H9 (cell line): ENCODE results near the gene PCDHGB1. TPM values are rescaled to one million over a fixed set of nuclear protein-coding genes. Genes with fewer than 3 reads are reported as not detected.
"Not testable (repeated sequence)": the region's sequence is repeated elsewhere in the genome, so short reads cannot be mapped to it uniquely, and the experiment has no call there.

Experiments used
- DNase-seq: peaks from one replicate; pipeline ENCODE4 v3.0.0-alpha.2; 2017
- H2AFZ ChIP-seq: one replicate; pipeline ENCODE4 v1.6.1; 2013; ENCODE audit warnings: mild to moderate bottlenecking, low read length, control low read depth, moderate library complexity
- H2AK5ac ChIP-seq: 2 replicates; pipeline ENCODE4 v1.6.1; 2013; ENCODE audit warnings: low read length, control low read depth, mixed read lengths; ENCODE audit not compliant: insufficient read length
- H2BK120ac ChIP-seq: one replicate; pipeline ENCODE4 v1.6.1; 2013; ENCODE audit warnings: low read depth, mild to moderate bottlenecking, low read length, control low read depth, inconsistent platforms; ENCODE audit not compliant: poor library complexity, severe bottlenecking
- H2BK12ac ChIP-seq: 2 replicates; pipeline ENCODE4 v1.6.1; 2013; ENCODE audit warnings: low read length, control low read depth, mixed read lengths, low read depth; ENCODE audit not compliant: insufficient read length
- H2BK15ac ChIP-seq: 2 replicates; pipeline ENCODE4 v1.6.1; 2013; ENCODE audit warnings: low read depth, low read length, control low read depth
- H2BK20ac ChIP-seq: one replicate; pipeline ENCODE4 v1.6.1; 2013; ENCODE audit warnings: low read depth, mild to moderate bottlenecking, low read length, control low read depth, inconsistent platforms; ENCODE audit not compliant: poor library complexity, severe bottlenecking
- H2BK5ac ChIP-seq: 2 replicates; pipeline ENCODE4 v1.6.1; 2013; ENCODE audit warnings: low read length, control low read depth, mixed read lengths; ENCODE audit not compliant: insufficient read length
- H3K14ac ChIP-seq: 2 replicates; pipeline ENCODE4 v1.6.1; 2013; ENCODE audit warnings: low read length, control low read depth; ENCODE audit not compliant: insufficient read depth
- H3K18ac ChIP-seq: 2 replicates; pipeline ENCODE4 v1.6.1; 2013; ENCODE audit warnings: low read depth, mild to moderate bottlenecking, mixed read lengths, low read length, control low read depth; ENCODE audit not compliant: insufficient read length
- H3K23ac ChIP-seq: 2 replicates; pipeline ENCODE4 v1.6.1; 2013; ENCODE audit warnings: low read length, control low read depth, mixed read lengths, low read depth; ENCODE audit not compliant: insufficient read length
- H3K23me2 ChIP-seq: 2 replicates; pipeline ENCODE4 v1.6.1; 2013; ENCODE audit warnings: low read depth, mild to moderate bottlenecking, mixed read lengths, low read length, control low read depth; ENCODE audit not compliant: insufficient read length, poor library complexity, severe bottlenecking
- H3K27ac ChIP-seq: 2 replicates; pipeline ENCODE4 v1.5.1; 2013; ENCODE audit warnings: low read length, control low read depth, mixed read lengths, low read depth; ENCODE audit not compliant: insufficient read length
- H3K27me3 ChIP-seq: 2 replicates; pipeline ENCODE4 v1.6.1; 2013; ENCODE audit warnings: low read length, control low read depth, inconsistent platforms; ENCODE audit not compliant: insufficient read depth
- H3K4ac ChIP-seq: 2 replicates; pipeline ENCODE4 v1.6.1; 2013; ENCODE audit warnings: low read depth, mild to moderate bottlenecking, control low read depth, inconsistent platforms, low read length, moderate library complexity
- H3K4me1 ChIP-seq: 2 replicates; pipeline ENCODE4 v1.6.1; 2013; ENCODE audit warnings: low read length, control low read depth, inconsistent platforms; ENCODE audit not compliant: insufficient read depth
- H3K4me2 ChIP-seq: 2 replicates; pipeline ENCODE4 v1.6.1; 2013; ENCODE audit warnings: low read length, control low read depth, mixed read lengths; ENCODE audit not compliant: insufficient read length, insufficient read depth
- H3K56ac ChIP-seq: 2 replicates; pipeline ENCODE4 v1.6.1; 2013; ENCODE audit warnings: low read depth, mild to moderate bottlenecking, mixed read lengths, low read length, control low read depth; ENCODE audit not compliant: insufficient read length
- H3K79me1 ChIP-seq: 2 replicates; pipeline ENCODE4 v1.6.1; 2013; ENCODE audit warnings: low read depth, mild to moderate bottlenecking, moderate library complexity, low read length, control low read depth, inconsistent platforms; ENCODE audit not compliant: insufficient read depth, poor library complexity, severe bottlenecking
- H3K79me2 ChIP-seq: 2 replicates; pipeline ENCODE4 v1.6.1; 2013; ENCODE audit warnings: low read length, control low read depth, inconsistent platforms; ENCODE audit not compliant: insufficient read depth
- H3K9ac ChIP-seq: 2 replicates; pipeline ENCODE4 v1.6.1; 2013; ENCODE audit warnings: low read length, control low read depth, mixed read lengths; ENCODE audit not compliant: insufficient read length; ENCODE audit errors: extremely low read depth
- H3K9me3 ChIP-seq: one replicate; pipeline ENCODE4 v1.6.1; 2013; ENCODE audit warnings: low read depth, low read length, inconsistent platforms; ENCODE audit not compliant: control insufficient read depth
- H3T11ph ChIP-seq: one replicate; pipeline ENCODE4 v1.6.1; 2013; ENCODE audit warnings: mild to moderate bottlenecking, low read length, control low read depth, inconsistent platforms
- H4K20me1 ChIP-seq: one replicate; pipeline ENCODE4 v1.6.1; 2013; ENCODE audit not compliant: control insufficient read depth, insufficient read length, insufficient read depth
- H4K5ac ChIP-seq: 2 replicates; pipeline ENCODE4 v1.6.1; 2013; ENCODE audit warnings: low read depth, mild to moderate bottlenecking, mixed read lengths, low read length, control low read depth; ENCODE audit not compliant: insufficient read length
- H4K8ac ChIP-seq: replicated peaks from 2 replicates; pipeline ENCODE4 v1.6.1; 2013; ENCODE audit warnings: low read length, control low read depth, mixed read lengths, low read depth; ENCODE audit not compliant: insufficient read length
- H4K91ac ChIP-seq: 2 replicates; pipeline ENCODE4 v1.6.1; 2013; ENCODE audit warnings: low read depth, mild to moderate bottlenecking, moderate library complexity, mixed read lengths, low read length, control low read depth; ENCODE audit not compliant: insufficient read length
- H3K27ac Mint-ChIP-seq, 3 experiments: 2 replicates in 2 of 3; 3 replicates in 1 of 3; pipeline ENCODE4 v1.8.0; 2020 to 2021; ENCODE audit warnings: mixed read lengths in 3 of 3, mild to moderate bottlenecking in 1 of 3, moderate library complexity in 1 of 3
- H3K27me3 Mint-ChIP-seq: 2 replicates; pipeline ENCODE4 v1.8.0; 2021; ENCODE audit warnings: low read depth, mild to moderate bottlenecking, moderate library complexity, mixed read lengths
- H3K36me3 Mint-ChIP-seq, 3 experiments: 2 replicates in 2 of 3; 3 replicates in 1 of 3; pipeline ENCODE4 v1.8.0; 2020 to 2021; ENCODE audit warnings: low read depth in 3 of 3, mixed read lengths in 3 of 3; ENCODE audit not compliant: insufficient read depth in 1 of 3
- H3K4me1 Mint-ChIP-seq, 2 experiments: 2 replicates each; pipeline ENCODE4 v1.8.0; 2020; ENCODE audit warnings: mixed read lengths in 2 of 2
- H3K4me3 Mint-ChIP-seq, 2 experiments: 2 replicates in 1 of 2; 3 replicates in 1 of 2; pipeline ENCODE4 v1.8.0; 2020 to 2021; ENCODE audit warnings: mild to moderate bottlenecking in 2 of 2, mixed read lengths in 2 of 2, moderate library complexity in 1 of 2
- H3K9me3 Mint-ChIP-seq, 2 experiments: 2 replicates in 1 of 2; 3 replicates in 1 of 2; pipeline ENCODE4 v1.8.0; 2020; ENCODE audit warnings: mild to moderate bottlenecking in 2 of 2, mixed read lengths in 2 of 2, moderate library complexity in 1 of 2
- WGBS: extraction: QIAGEN DNeasy Blood & Tissue Kit; methylation state at CpG from one replicate; pipeline ENCODE4 v1.1.7; 2013; ENCODE audit warnings: missing lambda C conversion rate, low lambda C conversion rate, mixed read lengths; ENCODE audit not compliant: insufficient read length; ENCODE audit errors: extremely low coverage; 5-methylcytosine and 5-hydroxymethylcytosine counted together
- total RNA-seq: library from RNA; stranded (reverse); gene quantifications from 2 replicates; pipeline ENCODE4 v1.2.1, GENCODE V29; 2021
- TF ChIP-seq, protein P1 (sequence below): fragments of 200-600 bp; sonication (generic); conservative IDR thresholded peaks from 3 replicates; pipeline ENCODE4 v1.8.0; 2021; ENCODE audit warnings: antibody characterized with exemption, mild to moderate bottlenecking

The PCDHGB1 gene
- total RNA-seq, 1 experiment from 2014 or later: 5.0 TPM

DNA sequence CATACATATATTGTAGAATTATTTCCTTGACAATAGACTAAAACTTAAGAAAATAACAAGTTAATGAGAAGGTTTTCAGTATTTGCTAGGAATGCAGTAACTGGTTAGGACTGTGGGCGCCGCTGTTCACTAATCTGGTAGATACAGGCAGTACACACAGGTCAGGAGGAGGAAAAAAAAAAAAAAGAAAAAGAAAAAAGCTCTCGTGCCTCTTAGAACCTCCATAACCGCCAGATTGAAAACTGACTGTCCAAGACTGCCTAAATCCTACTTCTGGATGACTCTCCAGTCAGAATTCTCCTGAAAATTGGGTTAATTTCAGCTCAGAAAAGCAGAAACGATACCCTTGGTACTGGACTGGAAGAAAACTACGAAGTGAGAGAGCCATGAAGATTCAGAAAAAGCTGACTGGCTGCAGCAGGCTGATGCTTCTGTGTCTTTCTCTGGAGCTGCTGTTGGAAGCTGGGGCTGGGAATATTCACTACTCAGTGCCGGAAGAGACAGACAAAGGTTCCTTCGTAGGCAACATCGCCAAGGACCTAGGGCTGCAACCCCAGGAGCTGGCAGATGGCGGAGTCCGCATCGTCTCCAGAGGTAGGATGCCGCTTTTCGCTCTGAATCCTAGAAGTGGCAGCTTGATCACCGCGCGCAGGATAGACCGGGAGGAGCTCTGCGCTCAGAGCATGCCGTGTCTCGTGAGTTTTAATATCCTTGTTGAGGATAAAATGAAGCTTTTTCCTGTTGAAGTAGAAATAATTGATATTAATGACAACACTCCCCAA is 19.4 kb upstream of the PCDHGB1 start, which contains the start of gene PCDHGA1:
Gene PCDHGA1, plus strand, starts transcription at position 216 of the 782 bp plus-strand sequence.
- Histone ChIP-seq H4K91ac (no peak within 1 kb of the TSS), H3K27me3 (no peaks in the 10 kb centered on the region), H3K9ac (no peak within 1 kb of the TSS), H3K14ac (no peak within 1 kb of the TSS), H2BK5ac (no peak within 1 kb of the TSS), H3K4me1 (no peaks in the 10 kb centered on the region), H2AFZ (no peak within 1 kb of the TSS), H3K4me2 (no peak within 1 kb of the TSS), H3K23me2 (peaks cover 9% of the 10 kb centered on the region), H2BK20ac (no peak within 1 kb of the TSS), H3K79me1 (no peaks in the 10 kb centered on the region), H2BK12ac (no peak within 1 kb of the TSS), H3K4ac (no peak within 1 kb of the TSS), H3K23ac (no peak within 1 kb of the TSS), H3K56ac (no peak within 1 kb of the TSS), H4K20me1 (no peaks in the 10 kb centered on the region), H4K8ac (no peak within 1 kb of the TSS), H2BK15ac (no peak within 1 kb of the TSS), H3K18ac (no peak within 1 kb of the TSS), H3K79me2 (no peaks in the 10 kb centered on the region), H2AK5ac (no peak within 1 kb of the TSS), H3K27ac (no peak within 1 kb of the TSS), H3K9me3 (peaks cover 22% of the 10 kb centered on the region), H3T11ph (no peak within 1 kb of the TSS), H2BK120ac (no peak within 1 kb of the TSS), H4K5ac (no peak within 1 kb of the TSS)
- Mint-ChIP-seq H3K27me3 (peaks cover 9% of the 10 kb centered on the region), H3K4me1 (peaks cover 5 to 6% of the 10 kb centered on the region in 2 experiments), H3K9me3 (peaks cover 59 to 66% of the 10 kb centered on the region in 2 experiments), H3K27ac (no peak within 1 kb of the TSS), H3K4me3 (no peak within 1 kb of the TSS), H3K36me3 (peaks cover 9 to 42% (median 15%) of the 10 kb centered on the region in 3 experiments)
- TF ChIP-seq, protein P1, sequence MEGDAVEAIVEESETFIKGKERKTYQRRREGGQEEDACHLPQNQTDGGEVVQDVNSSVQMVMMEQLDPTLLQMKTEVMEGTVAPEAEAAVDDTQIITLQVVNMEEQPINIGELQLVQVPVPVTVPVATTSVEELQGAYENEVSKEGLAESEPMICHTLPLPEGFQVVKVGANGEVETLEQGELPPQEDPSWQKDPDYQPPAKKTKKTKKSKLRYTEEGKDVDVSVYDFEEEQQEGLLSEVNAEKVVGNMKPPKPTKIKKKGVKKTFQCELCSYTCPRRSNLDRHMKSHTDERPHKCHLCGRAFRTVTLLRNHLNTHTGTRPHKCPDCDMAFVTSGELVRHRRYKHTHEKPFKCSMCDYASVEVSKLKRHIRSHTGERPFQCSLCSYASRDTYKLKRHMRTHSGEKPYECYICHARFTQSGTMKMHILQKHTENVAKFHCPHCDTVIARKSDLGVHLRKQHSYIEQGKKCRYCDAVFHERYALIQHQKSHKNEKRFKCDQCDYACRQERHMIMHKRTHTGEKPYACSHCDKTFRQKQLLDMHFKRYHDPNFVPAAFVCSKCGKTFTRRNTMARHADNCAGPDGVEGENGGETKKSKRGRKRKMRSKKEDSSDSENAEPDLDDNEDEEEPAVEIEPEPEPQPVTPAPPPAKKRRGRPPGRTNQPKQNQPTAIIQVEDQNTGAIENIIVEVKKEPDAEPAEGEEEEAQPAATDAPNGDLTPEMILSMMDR: peak; percentile 59
- no CpG with 5 or more reads among the region's 21 CpGs for WGBS
- no peak for DNase-seq

DNA sequence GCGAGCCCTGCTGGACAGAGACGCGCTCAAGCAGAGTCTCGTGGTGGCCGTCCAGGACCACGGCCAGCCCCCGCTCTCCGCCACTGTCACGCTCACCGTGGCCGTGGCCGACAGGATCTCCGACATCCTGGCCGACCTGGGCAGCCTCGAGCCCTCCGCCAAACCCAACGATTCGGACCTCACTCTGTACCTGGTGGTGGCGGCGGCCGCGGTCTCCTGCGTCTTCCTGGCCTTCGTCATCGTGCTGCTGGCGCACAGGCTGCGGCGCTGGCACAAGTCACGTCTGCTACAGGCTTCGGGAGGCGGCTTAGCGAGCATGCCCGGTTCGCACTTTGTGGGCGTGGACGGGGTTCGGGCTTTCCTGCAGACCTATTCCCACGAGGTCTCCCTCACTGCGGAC is 17.3 kb upstream of the PCDHGB1 start:
- not testable (repeated sequence) for H3K79me2 ChIP-seq, H3K9ac ChIP-seq, H2BK5ac ChIP-seq, H4K91ac ChIP-seq, H4K8ac ChIP-seq, H4K20me1 ChIP-seq, H2AK5ac ChIP-seq, H2AFZ ChIP-seq, H3K23ac ChIP-seq, H3K27me3 Mint-ChIP-seq, H4K5ac ChIP-seq, H3K4me3 Mint-ChIP-seq, H2BK12ac ChIP-seq, H3K4me2 ChIP-seq, H2BK20ac ChIP-seq, H3K79me1 ChIP-seq, H3K18ac ChIP-seq, H3K27ac Mint-ChIP-seq, H3K14ac ChIP-seq, H2BK15ac ChIP-seq, H3K27ac ChIP-seq, H3K27me3 ChIP-seq, H3K56ac ChIP-seq, H3T11ph ChIP-seq, H3K4ac ChIP-seq, H3K23me2 ChIP-seq, DNase-seq, H3K4me1 Mint-ChIP-seq, H3K4me1 ChIP-seq, H2BK120ac ChIP-seq
- Mint-ChIP-seq H3K9me3 (peaks cover 53 to 64% of the 10 kb centered on the region in 2 experiments), H3K36me3 (peaks cover 9 to 27% (median 15%) of the 10 kb centered on the region in 3 experiments)
- WGBS: no CpG with 5 or more reads among the region's 39 CpGs
- H3K9me3 ChIP-seq: peaks cover 22% of the 10 kb centered on the region
